ENCODE measurements around the gene NRP2.

NRP2 gene

DNA sequence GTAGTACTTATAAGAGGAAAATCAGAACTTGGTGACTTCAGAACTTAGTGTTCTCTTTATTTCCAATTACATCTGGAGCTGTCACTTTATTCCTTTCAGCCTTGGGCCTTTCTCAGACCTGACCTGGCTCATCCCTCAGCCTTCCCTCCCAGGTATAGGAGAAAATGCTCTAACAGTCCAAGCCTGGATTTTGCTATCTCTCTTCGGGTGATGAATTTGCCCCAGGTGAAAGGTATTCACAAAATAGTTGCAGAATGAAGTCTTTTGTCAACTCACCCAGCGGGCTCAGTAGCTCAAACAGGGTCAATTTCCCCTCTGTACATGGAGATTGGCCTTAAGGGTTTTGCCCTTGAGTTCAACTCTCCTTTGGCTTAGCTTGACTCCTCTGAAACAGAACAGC lies 12.0 kb downstream of the NRP2 start:
- Histone ChIP-seq H3K4me1 (ENCODE audit: control insufficient read depth, insufficient read depth, low read length) (peaks cover under 1% of the 10 kb centered on the region), H3K36me3 (ENCODE audit: control insufficient read depth, insufficient read depth, low read length) (no peaks in the 10 kb centered on the region), H3K27me3 (ENCODE audit: control insufficient read depth, insufficient read depth, low read length) (peaks cover 7% of the 10 kb centered on the region), H3K4me3 (ENCODE audit: low read length) (no peak overlapping the region), H3K9me3 (ENCODE audit: control insufficient read depth, low read length) (no peaks in the 10 kb centered on the region), H3K9ac (ENCODE audit: low read length) (no peak overlapping the region)

DNA sequence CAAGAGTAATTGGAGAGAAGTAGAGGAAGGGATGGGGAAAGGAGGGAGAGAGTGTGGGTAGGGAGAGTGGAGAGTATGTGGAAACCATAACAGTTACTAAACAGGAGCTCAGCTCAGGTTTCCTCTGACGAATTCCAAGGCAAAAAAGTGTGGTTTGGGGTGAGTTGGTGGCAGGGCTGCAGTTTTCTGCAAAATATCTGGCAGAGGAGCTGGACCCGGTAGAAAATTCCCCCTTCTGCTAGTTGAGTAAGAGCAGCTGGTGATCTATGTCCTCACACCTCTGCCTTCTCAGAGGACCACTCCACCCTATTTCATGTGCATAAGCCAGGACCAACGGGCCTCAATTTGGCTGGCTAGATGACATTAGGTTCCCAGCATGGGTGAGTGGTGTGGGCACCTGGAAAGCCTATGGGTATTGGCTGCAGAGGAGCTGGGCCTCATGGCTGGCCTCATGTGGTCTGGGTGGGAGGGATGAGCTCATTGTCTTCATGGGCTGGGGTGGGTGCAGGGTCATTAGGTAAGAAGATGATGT lies 13.2 kb downstream of the NRP2 start:
- Histone ChIP-seq H3K36me3 (ENCODE audit: control insufficient read depth, insufficient read depth, low read length) (no peaks in the 10 kb centered on the region), H3K27me3 (ENCODE audit: control insufficient read depth, insufficient read depth, low read length) (no peaks in the 10 kb centered on the region), H3K9me3 (ENCODE audit: control insufficient read depth, low read length) (no peaks in the 10 kb centered on the region), H3K4me1 (ENCODE audit: control insufficient read depth, insufficient read depth, low read length) (peaks cover 4% of the 10 kb centered on the region), H3K4me3 (ENCODE audit: low read length) (no peak overlapping the region), H3K9ac (ENCODE audit: low read length) (no peak overlapping the region)

DNA sequence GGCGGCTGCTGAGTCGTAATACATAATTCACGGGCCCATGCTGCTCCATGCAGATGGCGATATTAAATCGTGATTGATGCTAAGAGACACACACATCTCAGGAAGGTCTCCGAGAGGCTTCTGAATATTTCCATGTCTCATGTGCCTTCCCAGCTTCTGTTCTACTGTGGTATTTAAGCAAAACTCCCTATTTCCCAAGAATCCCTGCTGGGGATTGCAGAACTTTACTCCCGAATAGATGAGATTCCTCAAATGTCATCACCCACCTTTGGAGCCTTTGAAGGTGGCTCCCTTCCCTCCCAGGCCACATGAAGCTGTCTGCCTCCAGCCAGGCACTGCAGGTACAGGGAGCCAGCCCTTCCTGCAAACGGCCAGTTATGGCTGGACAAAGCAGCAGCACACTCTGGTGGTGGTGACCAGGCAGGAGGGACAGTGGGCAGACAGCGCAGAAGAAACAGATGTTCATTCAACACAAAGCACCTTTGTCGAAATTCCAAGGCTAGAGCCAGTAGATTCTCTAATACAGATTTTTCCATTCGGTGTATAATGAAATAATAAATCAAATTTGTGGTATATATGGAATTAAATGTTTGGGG lies 14.1 kb downstream of the NRP2 start:
- no peaks in the 10 kb centered on the region for H3K27me3 ChIP-seq (ENCODE audit: control insufficient read depth, insufficient read depth, low read length)
- H3K9ac ChIP-seq (ENCODE audit: low read length), result no peak overlapping the region
- H3K9me3 ChIP-seq (ENCODE audit: control insufficient read depth, low read length), result no peaks in the 10 kb centered on the region
- no peak overlapping the region for H3K4me3 ChIP-seq (ENCODE audit: low read length)
- H3K4me1 ChIP-seq (ENCODE audit: control insufficient read depth, insufficient read depth, low read length), result peaks cover 4% of the 10 kb centered on the region
- no peaks in the 10 kb centered on the region for H3K36me3 ChIP-seq (ENCODE audit: control insufficient read depth, insufficient read depth, low read length)

DNA sequence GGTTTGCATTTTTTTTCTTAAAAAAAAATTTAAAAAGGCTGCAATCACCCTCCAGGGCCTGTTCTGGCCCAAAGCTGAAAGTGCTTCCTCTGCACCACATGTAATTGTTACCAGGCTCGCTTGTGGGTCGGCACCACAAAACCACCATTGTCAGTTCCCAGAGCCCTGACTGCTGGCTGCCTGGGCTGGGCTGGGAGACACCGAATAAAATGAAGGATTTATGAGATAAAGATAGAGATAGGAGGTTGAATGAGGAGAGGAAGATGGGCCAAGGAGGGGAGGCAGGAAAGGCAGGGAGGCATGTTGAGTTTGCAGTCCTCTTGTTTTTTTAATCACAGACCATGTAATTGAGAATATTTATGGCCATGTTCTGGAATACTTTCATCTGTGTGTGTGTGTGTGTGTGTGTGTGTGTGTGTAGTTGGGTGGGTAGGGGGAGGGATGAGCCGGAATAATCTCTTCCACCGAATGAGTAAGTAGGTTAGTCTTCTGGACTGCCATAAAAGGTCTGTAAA lies 14.7 kb downstream of the NRP2 start:
- Histone ChIP-seq H3K27me3 (ENCODE audit: control insufficient read depth, insufficient read depth, low read length) (no peaks in the 10 kb centered on the region), H3K36me3 (ENCODE audit: control insufficient read depth, insufficient read depth, low read length) (no peaks in the 10 kb centered on the region), H3K9ac (ENCODE audit: low read length) (no peak overlapping the region), H3K9me3 (ENCODE audit: control insufficient read depth, low read length) (no peaks in the 10 kb centered on the region), H3K4me1 (ENCODE audit: control insufficient read depth, insufficient read depth, low read length) (peaks cover 4% of the 10 kb centered on the region), H3K4me3 (ENCODE audit: low read length) (no peak overlapping the region)

DNA sequence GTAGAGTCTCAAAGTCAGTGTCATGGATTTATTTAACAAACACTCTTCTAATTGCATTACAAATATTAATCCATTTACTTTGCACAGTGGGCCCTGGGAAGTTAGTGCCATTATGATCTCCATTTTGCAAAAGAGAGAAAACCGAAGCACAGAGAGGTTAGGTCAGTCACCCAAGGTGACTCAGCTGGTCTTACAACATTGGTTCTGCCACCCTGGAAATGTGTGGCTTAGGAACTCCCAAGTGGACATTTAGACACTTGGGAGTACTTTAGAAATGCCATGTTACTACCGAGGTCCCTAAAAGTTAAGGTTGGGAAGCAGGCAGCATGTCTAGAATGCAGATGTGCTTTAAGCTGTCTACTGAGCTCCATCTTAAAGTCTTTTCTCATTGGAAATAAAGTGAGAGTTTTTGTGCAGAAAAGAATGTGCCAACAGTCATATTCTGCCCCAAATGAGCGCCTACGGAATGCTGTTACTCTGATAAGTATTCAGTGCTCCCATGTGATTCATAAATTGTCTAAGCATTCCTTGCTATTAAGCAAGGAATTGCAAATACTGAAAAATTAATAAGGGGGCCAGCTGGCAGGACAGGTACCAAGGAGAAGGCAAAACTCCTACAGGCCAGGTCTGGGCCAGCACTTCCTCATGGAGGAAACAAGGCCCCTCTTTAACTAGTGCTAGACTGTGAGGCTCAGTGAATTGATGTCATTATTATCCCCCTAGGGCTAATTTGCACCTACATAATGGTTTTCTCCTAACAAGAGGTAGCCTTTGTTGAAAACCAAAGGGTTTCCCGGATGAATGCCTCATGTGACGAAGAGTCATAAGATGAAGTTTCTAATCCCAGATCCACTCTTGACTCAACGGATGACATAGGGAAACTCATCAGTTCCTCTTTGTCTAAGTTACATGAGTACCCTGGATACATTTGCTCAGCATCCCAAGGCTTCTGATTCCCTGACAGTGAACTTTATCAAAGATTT lies 16.3 kb downstream of the NRP2 start:
- no peak overlapping the region for H3K9ac ChIP-seq (ENCODE audit: low read length)
- peaks cover 14% of the 10 kb centered on the region for H3K4me1 ChIP-seq (ENCODE audit: control insufficient read depth, insufficient read depth, low read length)
- H3K9me3 ChIP-seq (ENCODE audit: control insufficient read depth, low read length), result no peaks in the 10 kb centered on the region
- H3K27me3 ChIP-seq (ENCODE audit: control insufficient read depth, insufficient read depth, low read length), result no peaks in the 10 kb centered on the region
- H3K4me3 ChIP-seq (ENCODE audit: low read length), result no peak overlapping the region
- no peaks in the 10 kb centered on the region for H3K36me3 ChIP-seq (ENCODE audit: control insufficient read depth, insufficient read depth, low read length)

DNA sequence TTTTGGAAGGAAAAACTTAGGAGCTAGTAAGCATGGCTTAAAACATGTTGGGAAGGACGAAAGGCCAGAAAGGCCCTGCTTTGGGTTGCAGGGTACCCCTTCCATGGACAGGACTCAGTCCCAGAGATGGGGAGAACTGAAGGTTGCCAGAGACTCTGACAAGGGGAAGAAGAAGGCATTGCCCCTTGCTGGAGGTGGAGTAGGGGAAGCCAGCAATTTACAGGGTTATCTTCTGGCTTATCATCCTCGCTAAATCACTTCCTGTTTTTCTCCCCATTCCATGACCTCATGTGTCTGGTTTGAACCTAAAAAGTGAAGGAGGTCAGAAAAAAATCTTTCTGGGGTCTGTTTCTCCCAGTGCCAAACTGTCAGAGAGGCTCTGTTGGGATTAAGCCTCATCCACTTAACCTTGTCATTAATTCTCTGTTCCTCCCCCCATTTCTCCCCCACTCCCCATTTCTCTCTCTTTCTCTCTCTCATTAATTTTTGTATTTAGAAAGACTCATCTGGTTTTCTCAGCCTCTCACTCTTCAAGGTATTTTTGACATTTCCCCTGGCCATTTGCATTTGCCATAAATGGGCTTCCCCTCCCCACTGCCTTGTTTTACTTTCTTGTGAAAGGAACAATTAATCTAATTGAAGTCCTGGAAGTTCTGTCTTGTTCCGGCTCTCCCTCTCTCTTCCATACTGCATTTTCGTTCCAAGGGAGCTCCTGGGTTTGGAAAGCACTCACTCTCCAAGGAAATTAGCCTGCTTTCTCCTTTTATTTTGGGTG lies 17.4 kb downstream of the NRP2 start:
- H3K9me3 ChIP-seq (ENCODE audit: control insufficient read depth, low read length), result no peaks in the 10 kb centered on the region
- H3K9ac ChIP-seq (ENCODE audit: low read length), result no peak overlapping the region
- no peaks in the 10 kb centered on the region for H3K36me3 ChIP-seq (ENCODE audit: control insufficient read depth, insufficient read depth, low read length)
- H3K4me3 ChIP-seq (ENCODE audit: low read length), result no peak overlapping the region
- no peaks in the 10 kb centered on the region for H3K27me3 ChIP-seq (ENCODE audit: control insufficient read depth, insufficient read depth, low read length)
- H3K4me1 ChIP-seq (ENCODE audit: control insufficient read depth, insufficient read depth, low read length), result peaks cover 22% of the 10 kb centered on the region

DNA sequence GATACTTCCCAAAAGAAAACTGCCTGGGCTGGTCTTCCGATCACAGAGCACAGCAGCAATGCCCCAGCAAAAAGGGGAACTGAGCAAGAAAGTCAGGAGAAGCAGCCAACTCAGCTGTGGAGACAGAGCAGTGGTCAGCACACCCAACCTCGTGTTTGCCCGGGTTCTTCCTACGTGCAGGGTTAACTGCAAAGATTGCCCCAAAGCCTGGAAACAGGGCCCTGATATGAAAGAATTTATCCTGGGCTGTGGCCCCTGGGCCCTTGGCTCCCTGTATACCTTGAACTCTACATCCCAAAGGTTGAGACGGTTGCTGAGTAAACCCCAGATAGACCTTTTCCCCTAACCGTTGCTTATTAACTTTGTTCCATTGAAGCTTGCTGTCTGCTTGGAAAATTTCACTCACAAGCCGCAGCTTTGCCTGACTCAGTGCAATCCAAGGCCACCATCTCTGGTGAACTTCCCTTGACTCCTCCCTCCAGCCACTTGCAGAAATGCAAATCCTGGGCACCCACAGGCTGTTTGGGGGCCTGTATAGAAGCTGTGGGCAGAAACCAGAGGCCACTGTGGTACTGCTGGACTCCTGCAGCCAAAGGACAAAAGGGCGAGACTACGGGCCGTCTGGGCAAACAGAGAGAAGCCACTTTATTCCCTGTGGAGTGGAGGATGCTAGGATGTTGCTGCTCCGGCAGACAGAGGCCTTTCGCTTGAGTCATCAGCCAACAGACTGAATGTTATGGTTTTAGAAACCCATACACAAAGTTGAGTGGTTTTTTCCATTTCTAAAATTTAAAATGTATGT lies 18.2 kb downstream of the NRP2 start:
- peaks cover 22% of the 10 kb centered on the region for H3K4me1 ChIP-seq (ENCODE audit: control insufficient read depth, insufficient read depth, low read length)
- H3K4me3 ChIP-seq (ENCODE audit: low read length), result no peak overlapping the region
- H3K27me3 ChIP-seq (ENCODE audit: control insufficient read depth, insufficient read depth, low read length), result no peaks in the 10 kb centered on the region
- no peaks in the 10 kb centered on the region for H3K9me3 ChIP-seq (ENCODE audit: control insufficient read depth, low read length)
- H3K36me3 ChIP-seq (ENCODE audit: control insufficient read depth, insufficient read depth, low read length), result no peaks in the 10 kb centered on the region
- no peak overlapping the region for H3K9ac ChIP-seq (ENCODE audit: low read length)

DNA sequence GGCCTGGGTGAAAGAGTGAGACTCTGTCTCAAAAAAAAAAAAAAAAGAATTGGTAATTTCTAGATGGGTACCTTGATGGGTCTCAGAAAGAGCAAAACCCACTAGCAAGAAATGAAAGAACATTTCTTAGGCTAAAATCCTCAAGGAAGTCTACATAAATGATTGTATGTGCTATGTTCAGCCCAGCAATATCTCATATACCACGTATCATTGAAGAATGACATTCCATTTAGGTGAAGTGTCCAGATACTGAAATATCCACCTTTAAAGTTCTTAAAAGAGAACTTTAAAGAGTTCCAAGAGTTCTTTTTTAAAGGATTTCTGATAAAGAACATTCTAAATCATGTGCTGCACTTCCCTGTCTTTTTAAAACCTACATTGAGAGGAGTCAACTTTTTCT lies 19.2 kb downstream of the NRP2 start:
- peaks cover 24% of the 10 kb centered on the region for H3K4me1 ChIP-seq (ENCODE audit: control insufficient read depth, insufficient read depth, low read length)
- no peaks in the 10 kb centered on the region for H3K27me3 ChIP-seq (ENCODE audit: control insufficient read depth, insufficient read depth, low read length)

DNA sequence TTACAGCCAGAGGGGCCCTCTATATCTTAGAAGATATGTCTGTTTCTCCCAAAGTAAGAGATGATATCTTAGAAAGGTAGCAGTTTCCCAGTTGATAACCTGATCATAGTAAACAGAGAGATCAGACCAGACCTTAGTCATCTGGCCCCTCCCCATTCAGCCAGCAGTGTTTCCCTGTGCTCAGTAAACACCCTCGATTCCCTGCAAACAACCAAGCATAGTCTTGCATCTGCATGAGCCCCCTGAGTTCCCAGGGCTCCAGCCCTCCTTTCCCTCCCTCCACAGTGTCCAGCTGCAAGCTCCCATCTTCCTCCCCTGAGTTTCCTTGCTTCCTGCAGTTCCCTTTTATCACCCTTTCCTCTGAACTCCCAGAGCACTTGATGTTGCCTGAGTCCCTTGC lies 20.3 kb downstream of the NRP2 start:
- Histone ChIP-seq H3K4me1 (ENCODE audit: control insufficient read depth, insufficient read depth, low read length) (peaks cover 28% of the 10 kb centered on the region), H3K36me3 (ENCODE audit: control insufficient read depth, insufficient read depth, low read length) (no peaks in the 10 kb centered on the region), H3K4me3 (ENCODE audit: low read length) (no peak overlapping the region), H3K27me3 (ENCODE audit: control insufficient read depth, insufficient read depth, low read length) (no peaks in the 10 kb centered on the region), H3K9me3 (ENCODE audit: control insufficient read depth, low read length) (no peaks in the 10 kb centered on the region), H3K9ac (ENCODE audit: low read length) (no peak overlapping the region)

More for the DNA sequence above, 19.2 kb downstream of the NRP2 start:
- Histone ChIP-seq H3K4me3 (ENCODE audit: low read length) (no peak overlapping the region), H3K36me3 (ENCODE audit: control insufficient read depth, insufficient read depth, low read length) (no peaks in the 10 kb centered on the region), H3K9ac (ENCODE audit: low read length) (no peak overlapping the region), H3K9me3 (ENCODE audit: control insufficient read depth, low read length) (no peaks in the 10 kb centered on the region)

DNA sequence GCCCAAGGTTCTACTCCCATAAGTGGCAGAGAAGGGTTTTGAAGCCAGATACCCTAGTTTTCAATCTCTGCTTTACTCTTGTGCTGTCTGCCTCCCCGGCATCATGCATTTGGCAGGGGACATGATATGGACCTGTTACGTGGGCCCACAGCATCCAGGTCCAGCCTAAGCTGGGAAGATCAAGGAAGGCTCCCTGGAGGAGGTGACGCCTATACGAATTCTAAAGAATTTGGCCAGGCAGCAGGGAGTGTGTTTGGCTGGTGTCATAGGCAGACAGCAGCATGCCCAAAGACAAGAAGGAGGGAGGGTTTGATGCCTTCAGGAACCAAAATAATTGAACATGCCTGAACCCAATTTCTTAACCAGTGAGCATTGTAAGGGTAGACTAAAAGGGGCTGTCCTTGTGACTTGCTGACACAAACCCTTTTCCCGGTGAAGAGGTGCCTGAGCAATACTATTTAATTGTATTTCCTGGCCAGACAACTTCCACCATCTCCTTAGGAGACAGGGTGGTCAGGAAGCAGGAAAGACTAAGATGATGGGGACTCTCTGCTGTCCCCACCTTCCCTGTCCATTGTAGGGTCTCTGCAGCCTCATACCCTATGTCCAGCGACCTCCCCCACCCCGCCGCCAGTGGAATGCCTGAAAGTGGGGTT lies 21.3 kb downstream of the NRP2 start:
- no peaks in the 10 kb centered on the region for H3K36me3 ChIP-seq (ENCODE audit: control insufficient read depth, insufficient read depth, low read length)
- no peak overlapping the region for H3K9ac ChIP-seq (ENCODE audit: low read length)
- peaks cover 32% of the 10 kb centered on the region for H3K4me1 ChIP-seq (ENCODE audit: control insufficient read depth, insufficient read depth, low read length)
- H3K4me3 ChIP-seq (ENCODE audit: low read length), result no peak overlapping the region
- no peaks in the 10 kb centered on the region for H3K9me3 ChIP-seq (ENCODE audit: control insufficient read depth, low read length)
- no peaks in the 10 kb centered on the region for H3K27me3 ChIP-seq (ENCODE audit: control insufficient read depth, insufficient read depth, low read length)

Measured in mucosa of stomach (tissue), 1 donor.